Heart left ventricle (tissue), 16 donors: ENCODE data around the gene PINK1. TPM values are rescaled to one million over a fixed set of nuclear protein-coding genes. Genes with fewer than 3 reads are reported as not detected.
A peak's percentile ranks its signal among the peaks of the same experiment; 100 is the strongest.

Experiments used
- ATAC-seq, 4 donors: fragments of 200-7000 bp; cut with Tn5 transposase; one replicate each; pipeline ENCODE4 v1.9.1; 2020 to 2022; ENCODE audit warnings: moderate library complexity in 4 of 4, mild to moderate bottlenecking in 3 of 4, moderate number of reproducible peaks in 1 of 4
- DNase-seq, 5 donors: peaks; one replicate each; pipeline ENCODE4 v3.0.0-alpha.2; 2020
- H3K27ac ChIP-seq, 12 donors: fragments of 200-600 bp; sonication (generic) in 4 of 12; one replicate each; pipeline versions ENCODE4 v1.5.0 to v1.8.0; 2016 to 2022; ENCODE audit warnings: mild to moderate bottlenecking in 2 of 12
- H3K27me3 ChIP-seq, 9 donors: fragments of 200-600 bp; sonication (generic) in 2 of 9; one replicate each; pipeline versions ENCODE4 v1.5.1 to v1.8.0; 2016 to 2022; ENCODE audit warnings: mild to moderate bottlenecking in 3 of 9
- H3K36me3 ChIP-seq, 9 donors: fragments of 200-600 bp; sonication (generic) in 2 of 9; one replicate each; pipeline versions ENCODE4 v1.5.0 to v1.8.0; 2018 to 2022; ENCODE audit warnings: mild to moderate bottlenecking in 2 of 9
- H3K4me1 ChIP-seq, 12 donors: fragments of 200-600 bp; sonication (generic) in 4 of 12; one replicate each; pipeline versions ENCODE4 v1.5.0 to v1.8.0; 2016 to 2022; ENCODE audit warnings: mild to moderate bottlenecking in 3 of 12
- H3K4me3 ChIP-seq, 12 donors: fragments of 200-600 bp; sonication (generic) in 4 of 12; one replicate each; pipeline versions ENCODE4 v1.5.0 to v1.8.0; 2017 to 2022; ENCODE audit warnings: mild to moderate bottlenecking in 9 of 12, moderate library complexity in 4 of 12
- H3K9me3 ChIP-seq, 12 donors: fragments of 200-600 bp; sonication (generic) in 4 of 12; one replicate each; pipeline versions ENCODE4 v1.5.0 to v1.8.0; 2016 to 2022; ENCODE audit warnings: mild to moderate bottlenecking in 1 of 12
- POLR2A ChIP-seq, 2 donors: fragments of 450-650 bp; IDR thresholded peaks; one replicate each; pipeline ENCODE4 v1.6.1; 2017; ENCODE audit warnings: antibody characterized with exemption in 2 of 2, mild to moderate bottlenecking in 2 of 2, moderate library complexity in 2 of 2
- WGBS, 4 donors: extraction: QIAGEN DNeasy Blood & Tissue Kit in 2 of 4; methylation state at CpG; one replicate each; pipeline versions ENCODE4 v1.1.5 to v1.1.7; 2013 to 2018; 5-methylcytosine and 5-hydroxymethylcytosine counted together
- intact Hi-C, 10 donors: fragments of 100-400 bp; cut with DNase I; formaldehyde crosslinking; loops; one replicate each; pipeline versions ENCODE4 v1.11.1 to v1.14.2; 2022
- polyA plus RNA-seq, 2 donors: library from polyadenylated mRNA; stranded (reverse); fragments of 200-250 nt; gene quantifications; one replicate each; pipeline ENCODE4 v1.2.3, GENCODE V29; 2013
- total RNA-seq, 9 donors: library from RNA; depleted of rRNA in 2 of 9; stranded (reverse); fragments of >200 nt in 2 of 9; fragmentation: NEBNext Ultra II Directional in 3 of 9; extraction: Animal tissue kit (Norgen Biotek cat#: 25700) in 3 of 9; gene quantifications; one replicate each; pipeline versions ENCODE4 v1.1.0 to v1.2.4, GENCODE V29; 2016 to 2023
- TF ChIP-seq, protein P1 (sequence below), 12 donors: fragments of 200-600 bp; sonication (generic) in 4 of 12; IDR thresholded peaks; one replicate each; pipeline versions ENCODE4 v1.5.0 to v1.8.0; 2018 to 2022; ENCODE audit warnings: antibody characterized with exemption in 12 of 12, mild to moderate bottlenecking in 5 of 12
- donor health status: ischemic (EF 13 %, LVEDD 7.1; RV severe dilation, severe dysfunction).
- donor health status: healthy with polysubstance abuse.
- donor health status: DM: no; HTN: yes; CAD: no.
- donor health status: DM: no; HTN: no; CAD: no.
- donor health status: ischemic (EF 25% LVEDD 6.9; RV normal size, moderate dysfunction).
- donor health status: ischemic (EF 25% LVEDD 5.7; RV mildly dilated, moderate dysfunction).
- donor health status: healthy.
- donor health status: DM: yes; HTN: yes; CAD: no.
- donor health status: ischemic (EF 35%, LVEDD 5.7; RV mildly dilated, moderate dysfunction).
- donor health status: nonischemic (EF 11% LVEDD 7.7; RV severe dilation, severe dysfunction).
- donor health status: DM: yes; HTN: yes; CAD: no.
- donor health status: PGD.
- donor health status: ischemic (EF 29% LVEDD 5.4; RV normal size, mild dysfunction).
- donor health status: nonischemic (EF 23%, LVEDD 6.1; RV moderate dilation, normal function).

The PINK1 gene
- total and polyA plus RNA-seq, 11 donors = 147 to 418 (median 258) TPM

DNA sequence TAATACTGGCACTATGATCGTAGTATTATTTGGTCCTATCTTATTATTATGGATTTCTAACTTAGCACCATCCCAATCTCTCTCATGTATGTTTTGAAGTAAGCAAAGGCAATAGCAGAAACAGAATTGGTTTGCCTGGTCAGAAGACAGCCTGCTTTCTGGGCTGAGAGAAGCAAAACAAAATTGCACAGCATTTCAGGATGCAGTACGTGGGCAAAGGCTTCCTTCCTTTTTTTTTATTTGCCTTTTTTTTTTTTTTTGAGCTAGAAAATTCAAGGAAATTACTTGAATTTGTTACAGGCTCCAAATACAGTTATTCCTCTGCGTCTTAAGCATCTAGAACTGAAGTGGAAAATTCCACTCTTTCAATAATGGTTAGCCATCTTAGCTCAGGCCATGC, 35.6 kb upstream of the PINK1 start:
- H3K27ac ChIP-seq = peak overlapping the region in 8 of 12 donors; percentile 8 to 87 (median 46)
- H3K27me3 ChIP-seq = no peaks in the 10 kb centered on the region
- DNase-seq = no peak
- H3K9me3 ChIP-seq = no peaks in the 10 kb centered on the region
- H3K4me3 ChIP-seq = peak overlapping the region in 1 of 12 donors; percentile 23
- H3K4me1 ChIP-seq = peaks cover 0 to 29% (median 2%) of the 10 kb centered on the region in 12 donors
- no peaks in the 10 kb centered on the region for H3K36me3 ChIP-seq
- ATAC-seq = peak in 1 of 4 donors; percentile 54
- intact Hi-C loops = no loop called here
- WGBS, 4 donors = 63 to 67% (median 65%) methylated on average over 3 of the region's 3 CpGs
- no peak for TF ChIP-seq POLR2A (IDR thresholded peaks at IDR 0.05)
- TF ChIP-seq, protein P1, sequence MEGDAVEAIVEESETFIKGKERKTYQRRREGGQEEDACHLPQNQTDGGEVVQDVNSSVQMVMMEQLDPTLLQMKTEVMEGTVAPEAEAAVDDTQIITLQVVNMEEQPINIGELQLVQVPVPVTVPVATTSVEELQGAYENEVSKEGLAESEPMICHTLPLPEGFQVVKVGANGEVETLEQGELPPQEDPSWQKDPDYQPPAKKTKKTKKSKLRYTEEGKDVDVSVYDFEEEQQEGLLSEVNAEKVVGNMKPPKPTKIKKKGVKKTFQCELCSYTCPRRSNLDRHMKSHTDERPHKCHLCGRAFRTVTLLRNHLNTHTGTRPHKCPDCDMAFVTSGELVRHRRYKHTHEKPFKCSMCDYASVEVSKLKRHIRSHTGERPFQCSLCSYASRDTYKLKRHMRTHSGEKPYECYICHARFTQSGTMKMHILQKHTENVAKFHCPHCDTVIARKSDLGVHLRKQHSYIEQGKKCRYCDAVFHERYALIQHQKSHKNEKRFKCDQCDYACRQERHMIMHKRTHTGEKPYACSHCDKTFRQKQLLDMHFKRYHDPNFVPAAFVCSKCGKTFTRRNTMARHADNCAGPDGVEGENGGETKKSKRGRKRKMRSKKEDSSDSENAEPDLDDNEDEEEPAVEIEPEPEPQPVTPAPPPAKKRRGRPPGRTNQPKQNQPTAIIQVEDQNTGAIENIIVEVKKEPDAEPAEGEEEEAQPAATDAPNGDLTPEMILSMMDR (IDR thresholded peaks at IDR 0.05) = no peak

DNA sequence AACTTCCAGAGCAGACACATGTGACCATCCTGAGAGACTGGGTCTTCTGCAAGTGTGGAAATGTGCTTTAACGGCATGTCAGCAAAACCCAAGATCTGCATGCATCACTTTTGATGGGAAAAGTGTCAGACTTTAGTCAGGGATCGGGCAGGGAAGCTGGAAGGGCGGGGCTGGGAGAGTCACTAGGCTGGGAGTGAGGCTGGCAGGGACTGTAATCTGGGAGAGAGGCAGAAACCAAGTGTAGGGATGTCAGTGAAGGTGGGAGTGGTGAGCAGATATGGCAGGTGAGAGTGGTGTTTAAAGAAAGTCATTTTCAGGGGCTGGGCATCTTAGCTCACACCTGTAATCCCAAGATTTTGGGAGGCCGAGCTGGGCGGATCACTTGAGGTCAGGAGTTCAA, 33.1 kb upstream of the PINK1 start:
- no peak for TF ChIP-seq POLR2A (IDR thresholded peaks at IDR 0.05)
- TF ChIP-seq, protein P1 (IDR thresholded peaks at IDR 0.05) = no peak
- peaks cover 0 to 41% (median 2%) of the 10 kb centered on the region in 12 donors for H3K4me1 ChIP-seq
- no peak overlapping the region for H3K4me3 ChIP-seq
- DNase-seq (no peak), ATAC-seq (no peak)
- H3K9me3 ChIP-seq = no peaks in the 10 kb centered on the region
- 83 to 93% (median 84%) methylated on average over 5 of the region's 5 CpGs for WGBS, 4 donors
- no peaks in the 10 kb centered on the region for H3K27me3 ChIP-seq
- H3K27ac ChIP-seq = no peak overlapping the region
- intact Hi-C loops = no loop called here
- H3K36me3 ChIP-seq = no peaks in the 10 kb centered on the region

DNA sequence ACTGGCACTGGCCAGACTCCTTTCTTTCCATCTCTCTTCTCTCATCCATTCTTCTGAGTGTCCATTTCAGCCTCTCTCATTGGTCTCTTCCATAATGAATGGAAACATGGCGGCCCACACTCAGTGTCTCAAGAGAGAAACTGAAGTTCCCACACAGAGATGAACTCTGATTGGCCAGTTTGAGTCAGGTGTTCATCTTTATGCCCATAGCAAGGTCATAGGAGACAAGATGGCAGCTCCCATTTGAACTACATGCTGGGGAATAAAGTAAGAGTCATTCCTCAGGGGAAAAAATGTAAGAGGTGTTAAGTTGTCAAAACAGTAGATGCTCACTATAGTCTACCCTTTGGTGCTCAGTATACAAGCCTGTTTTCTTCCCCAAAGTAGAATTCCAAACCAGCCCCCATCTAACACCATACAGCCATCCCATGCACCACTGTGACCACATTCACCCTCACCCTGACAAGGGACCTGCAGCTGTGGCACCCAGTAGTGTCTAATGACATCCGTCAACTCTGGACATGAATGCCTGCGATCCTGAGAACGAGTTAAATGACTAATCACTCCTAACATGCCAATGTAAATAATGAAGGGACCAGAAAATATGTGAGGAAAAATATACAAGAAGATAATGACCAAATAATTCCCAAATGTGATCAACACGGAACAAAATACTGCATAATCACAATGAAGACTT, 32.0 kb upstream of the PINK1 start:
- Histone ChIP-seq H3K4me1 (peaks cover 0 to 35% (median 2%) of the 10 kb centered on the region in 12 donors), H3K36me3 (no peaks in the 10 kb centered on the region), H3K9me3 (no peaks in the 10 kb centered on the region), H3K4me3 (no peak overlapping the region), H3K27ac (no peak overlapping the region), H3K27me3 (no peaks in the 10 kb centered on the region)
- intact Hi-C loops = no loop called here
- DNase-seq (no peak), ATAC-seq (no peak)
- 49 to 70% (median 61%) methylated on average over 5 of the region's 5 CpGs for WGBS, 4 donors
- TF ChIP-seq, protein P1 (IDR thresholded peaks at IDR 0.05) = no peak
- no peak for TF ChIP-seq POLR2A (IDR thresholded peaks at IDR 0.05)

DNA sequence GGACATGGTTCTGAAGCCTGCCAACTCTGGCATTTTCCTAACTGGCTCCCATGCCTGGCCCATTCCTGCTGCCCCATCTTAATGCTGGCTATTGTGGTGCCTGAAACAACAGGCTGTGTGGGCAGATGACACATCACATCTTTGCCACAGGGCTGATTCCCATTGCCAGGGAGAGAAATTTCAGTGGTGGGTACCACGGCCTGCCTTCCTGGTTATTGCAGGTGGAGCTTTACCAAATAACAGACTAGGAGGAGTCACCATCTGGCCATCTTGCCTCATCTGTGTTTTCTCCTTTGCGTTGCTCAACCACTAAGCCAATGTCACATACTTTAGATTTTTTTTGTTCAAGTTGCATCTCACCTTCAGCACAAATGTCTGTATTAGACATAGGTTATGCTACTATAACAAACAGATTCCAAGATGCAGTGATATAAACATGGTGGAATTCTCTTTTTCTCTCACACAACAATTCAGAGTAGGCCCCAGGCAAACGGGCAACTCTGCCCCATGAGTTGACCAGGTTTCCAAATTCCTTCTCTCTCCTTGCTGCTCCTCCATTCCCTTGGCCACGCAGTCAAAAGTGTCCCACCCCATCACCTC, 30.3 kb upstream of the PINK1 start:
- Histone ChIP-seq H3K4me3 (no peak overlapping the region), H3K36me3 (no peaks in the 10 kb centered on the region), H3K4me1 (peaks cover 0 to 28% (median 0%) of the 10 kb centered on the region in 12 donors), H3K9me3 (no peaks in the 10 kb centered on the region), H3K27ac (peak overlapping the region in 1 of 12 donors; percentile 2), H3K27me3 (no peaks in the 10 kb centered on the region)
- TF ChIP-seq, protein P1 (IDR thresholded peaks at IDR 0.05) = no peak
- no peak for TF ChIP-seq POLR2A (IDR thresholded peaks at IDR 0.05)
- intact Hi-C loops = no loop called here
- WGBS, 4 donors = 92 to 94% (median 92%) methylated on average over 4 of the region's 4 CpGs
- DNase-seq (no peak), ATAC-seq (no peak)
